Gastroesophageal sphincter (tissue), 4 donors: ENCODE measurements around the gene LMO4. TPM values are rescaled to one million over a fixed set of nuclear protein-coding genes. Genes with fewer than 3 reads are reported as not detected.

Source experiments
- ATAC-seq: fragments of 150-250 bp; one replicate; pipeline ENCODE4 v1.9.1; 2016; ENCODE audit warnings: mild to moderate bottlenecking, moderate library complexity
- H3K27ac ChIP-seq, 4 donors: fragments of 200-600 bp; sonication (generic) in 3 of 4; 1 replicate in 3 of 4; 2 replicates in 1 of 4; pipeline ENCODE4 v1.5.1; 2016 to 2019
- H3K27me3 ChIP-seq: fragments of 200-600 bp; sonication (generic); one replicate; pipeline ENCODE4 v1.5.1; 2019
- H3K36me3 ChIP-seq, 2 donors: fragments of 200-600 bp; sonication (generic); one replicate each; pipeline ENCODE4 v1.5.1; 2019; ENCODE audit warnings: control low read depth in 1 of 2
- H3K4me1 ChIP-seq, 3 donors: fragments of 200-600 bp; sonication (generic); 1 replicate in 2 of 3; 2 replicates in 1 of 3; pipeline ENCODE4 v1.5.1; 2016 to 2019; ENCODE audit warnings: control low read depth in 2 of 3
- H3K4me3 ChIP-seq, 2 donors: fragments of 200-600 bp; sonication (generic); one replicate each; pipeline ENCODE4 v1.5.1; 2019; ENCODE audit warnings: mild to moderate bottlenecking in 1 of 2, moderate library complexity in 1 of 2
- H3K9me3 ChIP-seq, 3 donors: fragments of 200-600 bp; sonication (generic); one replicate each; pipeline ENCODE4 v1.5.1; 2017 to 2019; ENCODE audit warnings: control low read depth in 2 of 3
- EP300 ChIP-seq: sonication (generic); formaldehyde crosslinking; IDR thresholded peaks from one replicate; pipeline ENCODE4 v1.6.1; 2017; ENCODE audit warnings: antibody characterized with exemption, mild to moderate bottlenecking
- POLR2A ChIP-seq, 2 donors: fragments of 450-650 bp; IDR thresholded peaks; one replicate each; pipeline ENCODE4 v1.6.1; 2017; ENCODE audit warnings: antibody characterized with exemption in 2 of 2, mild to moderate bottlenecking in 2 of 2, moderate library complexity in 1 of 2
- POLR2AphosphoS5 ChIP-seq: sonication (generic); formaldehyde crosslinking; IDR thresholded peaks from one replicate; pipeline ENCODE4 v1.6.1; 2017; ENCODE audit warnings: antibody characterized with exemption
- WGBS, 2 donors: methylation state at CpG; one replicate each; pipeline ENCODE4 v1.1.5; 2018; ENCODE audit warnings: low coverage in 1 of 2; 5-methylcytosine and 5-hydroxymethylcytosine counted together
- total RNA-seq, 4 donors: library from RNA; depleted of rRNA; stranded (reverse); fragments of >200 nt; gene quantifications; one replicate each; pipeline ENCODE4 v1.1.0, GENCODE V29; 2016
- TF ChIP-seq, protein P1 (sequence below), 4 experiments: fragments of 200-600 bp in 2 of 4; fragments of 450-650 bp in 2 of 4; sonication (generic) in 1 of 4; IDR thresholded peaks; one replicate each; pipeline ENCODE4 v1.5.1; 2017 to 2019; ENCODE audit warnings: antibody characterized with exemption in 4 of 4, mild to moderate bottlenecking in 2 of 4, moderate library complexity in 2 of 4

LMO4 gene
- total RNA-seq, 4 donors from 2014 or later: 44.7 to 166 (median 66.3) TPM

DNA sequence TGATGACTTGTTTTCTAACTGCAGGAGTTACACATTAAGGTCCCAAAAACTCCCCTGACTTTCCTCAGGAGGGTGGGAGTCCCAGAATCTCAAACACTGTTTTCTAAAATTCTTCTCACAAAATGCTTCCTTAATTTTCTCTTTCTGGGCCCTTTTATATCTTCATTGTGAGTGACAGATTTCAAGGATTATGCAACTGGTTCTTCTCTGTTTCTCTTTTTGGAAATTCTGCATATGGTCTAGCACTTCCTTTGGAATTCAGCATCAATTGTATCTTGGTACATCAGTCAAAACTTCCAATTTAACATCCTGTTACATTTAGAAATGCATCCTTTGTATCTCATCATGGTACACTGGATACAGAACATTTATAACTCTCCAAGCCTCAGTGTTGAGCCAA is 59.7 kb downstream of the LMO4 start:
- no peak for TF ChIP-seq EP300
- TF ChIP-seq POLR2A (IDR thresholded peaks at IDR 0.05): no peak
- no peak for TF ChIP-seq POLR2AphosphoS5
- TF ChIP-seq, protein P1, sequence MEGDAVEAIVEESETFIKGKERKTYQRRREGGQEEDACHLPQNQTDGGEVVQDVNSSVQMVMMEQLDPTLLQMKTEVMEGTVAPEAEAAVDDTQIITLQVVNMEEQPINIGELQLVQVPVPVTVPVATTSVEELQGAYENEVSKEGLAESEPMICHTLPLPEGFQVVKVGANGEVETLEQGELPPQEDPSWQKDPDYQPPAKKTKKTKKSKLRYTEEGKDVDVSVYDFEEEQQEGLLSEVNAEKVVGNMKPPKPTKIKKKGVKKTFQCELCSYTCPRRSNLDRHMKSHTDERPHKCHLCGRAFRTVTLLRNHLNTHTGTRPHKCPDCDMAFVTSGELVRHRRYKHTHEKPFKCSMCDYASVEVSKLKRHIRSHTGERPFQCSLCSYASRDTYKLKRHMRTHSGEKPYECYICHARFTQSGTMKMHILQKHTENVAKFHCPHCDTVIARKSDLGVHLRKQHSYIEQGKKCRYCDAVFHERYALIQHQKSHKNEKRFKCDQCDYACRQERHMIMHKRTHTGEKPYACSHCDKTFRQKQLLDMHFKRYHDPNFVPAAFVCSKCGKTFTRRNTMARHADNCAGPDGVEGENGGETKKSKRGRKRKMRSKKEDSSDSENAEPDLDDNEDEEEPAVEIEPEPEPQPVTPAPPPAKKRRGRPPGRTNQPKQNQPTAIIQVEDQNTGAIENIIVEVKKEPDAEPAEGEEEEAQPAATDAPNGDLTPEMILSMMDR (IDR thresholded peaks at IDR 0.05): no peak
- Histone ChIP-seq H3K4me1 (peaks cover 0 to 9% (median 0%) of the 10 kb centered on the region in 3 donors), H3K36me3 (no peaks in the 10 kb centered on the region), H3K9me3 (no peaks in the 10 kb centered on the region), H3K27ac (no peak overlapping the region), H3K4me3 (no peak overlapping the region), H3K27me3 (no peaks in the 10 kb centered on the region)
- no peak for ATAC-seq

DNA sequence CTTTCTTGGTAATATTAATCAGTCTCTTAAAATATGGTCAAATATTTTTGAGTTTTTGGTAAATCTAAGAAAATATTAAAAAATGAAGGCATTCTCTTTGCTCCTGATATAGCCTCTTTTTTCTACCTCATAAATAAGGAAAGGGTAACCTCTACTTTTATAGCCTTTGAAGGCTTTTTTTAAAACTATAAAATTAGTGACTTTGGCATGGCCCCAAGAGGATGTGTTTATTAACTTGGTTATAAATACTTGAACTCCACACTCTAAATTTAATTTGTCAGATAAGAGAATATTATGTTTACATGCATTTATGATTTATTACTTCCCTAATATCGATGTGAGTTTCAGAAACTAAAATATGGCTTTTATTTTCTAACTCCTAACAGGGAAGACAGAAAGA is 60.3 kb downstream of the LMO4 start:
- no peak overlapping the region for H3K4me3 ChIP-seq
- no peak overlapping the region for H3K27ac ChIP-seq
- no peak for TF ChIP-seq POLR2A (IDR thresholded peaks at IDR 0.05)
- H3K27me3 ChIP-seq: no peaks in the 10 kb centered on the region
- no peak for ATAC-seq
- no peaks in the 10 kb centered on the region for H3K36me3 ChIP-seq
- 6 to 13% methylated on average over 1 of the region's 1 CpG for WGBS, 2 donors
- no peaks in the 10 kb centered on the region for H3K9me3 ChIP-seq
- peaks cover 0 to 13% (median 0%) of the 10 kb centered on the region in 3 donors for H3K4me1 ChIP-seq

DNA sequence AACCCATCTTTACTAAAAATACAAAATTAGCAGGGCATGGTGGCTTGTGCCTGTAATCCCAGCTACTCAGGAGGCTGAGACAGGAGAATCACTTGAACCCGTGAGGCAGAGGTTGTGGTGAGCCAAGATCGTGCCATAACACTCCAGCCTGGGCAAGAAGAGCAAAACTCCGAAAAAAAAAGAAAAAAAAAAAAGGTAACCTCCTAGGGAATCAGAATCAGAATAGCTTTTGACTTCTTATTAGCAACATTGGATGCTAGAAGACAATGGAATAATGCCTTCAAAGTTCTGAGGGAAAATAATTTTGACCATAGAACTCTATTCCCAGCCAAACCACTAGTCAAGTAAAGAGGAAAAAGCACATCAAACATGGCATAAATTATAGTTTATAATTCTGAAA is 60.9 kb downstream of the LMO4 start:
- no peaks in the 10 kb centered on the region for H3K36me3 ChIP-seq
- no peaks in the 10 kb centered on the region for H3K9me3 ChIP-seq
- H3K27me3 ChIP-seq: no peaks in the 10 kb centered on the region
- H3K27ac ChIP-seq: no peak overlapping the region
- no peak overlapping the region for H3K4me3 ChIP-seq
- H3K4me1 ChIP-seq: peaks cover 0 to 13% (median 0%) of the 10 kb centered on the region in 3 donors
- no peak for ATAC-seq
- TF ChIP-seq POLR2A (IDR thresholded peaks at IDR 0.05) (no peak), EP300 (no peak), POLR2AphosphoS5 (no peak)
- TF ChIP-seq, protein P1 (IDR thresholded peaks at IDR 0.05): no peak
- WGBS, 2 donors: 80 to 88% methylated on average over 1 to 3 of the region's 3 CpGs

DNA sequence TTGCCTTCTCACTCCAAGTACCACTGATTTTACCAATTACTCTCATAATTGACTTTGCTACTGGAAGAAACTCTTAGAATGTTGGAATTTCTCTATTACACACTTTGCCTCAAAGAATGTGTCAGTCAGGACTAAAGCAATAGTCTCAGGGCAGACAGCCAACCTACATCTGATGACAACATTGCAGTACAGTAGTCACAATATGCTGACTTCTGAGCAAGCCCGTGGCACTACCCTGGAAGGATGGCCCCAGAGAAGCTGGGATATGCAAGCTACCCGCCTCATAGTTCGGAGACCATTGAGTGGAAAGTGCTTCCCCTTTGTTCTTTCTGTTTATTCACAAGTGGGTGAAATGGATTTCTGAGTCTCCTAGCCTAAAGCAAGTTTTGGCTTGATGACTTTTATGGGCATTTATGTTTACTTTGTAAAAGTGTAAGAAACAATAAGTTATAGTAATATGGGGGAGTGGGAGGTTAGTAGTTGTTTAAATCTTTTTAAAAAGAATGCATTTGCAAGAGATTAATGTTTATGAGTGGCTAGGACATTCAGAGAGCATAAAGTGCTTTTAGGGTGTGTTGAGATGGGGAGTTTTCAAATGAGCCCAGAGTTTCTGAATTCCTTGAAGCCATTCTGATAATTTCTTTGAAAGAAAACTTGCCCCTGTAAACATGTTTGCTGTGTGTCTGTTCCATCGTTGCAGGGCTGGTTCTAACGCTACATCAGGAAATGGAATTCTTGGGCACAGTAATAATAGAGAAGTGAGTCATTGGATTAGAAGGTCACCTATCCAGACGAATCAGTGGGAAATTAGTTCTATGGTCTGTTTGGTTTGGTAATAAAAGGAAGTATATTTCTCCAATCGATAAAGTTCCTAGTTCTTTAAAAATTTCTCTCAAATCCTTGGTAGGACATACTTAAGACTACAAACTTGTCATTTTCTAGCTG is 63.8 kb downstream of the LMO4 start:
- H3K4me3 ChIP-seq: no peak overlapping the region
- H3K36me3 ChIP-seq: no peaks in the 10 kb centered on the region
- H3K27me3 ChIP-seq: no peaks in the 10 kb centered on the region
- no peak overlapping the region for H3K27ac ChIP-seq
- H3K9me3 ChIP-seq: no peaks in the 10 kb centered on the region
- peaks cover 0 to 13% (median 0%) of the 10 kb centered on the region in 3 donors for H3K4me1 ChIP-seq
- 63 to 75% methylated on average over 6 to 7 of the region's 7 CpGs for WGBS, 2 donors
- no peak for ATAC-seq
- no peak for TF ChIP-seq POLR2AphosphoS5
- TF ChIP-seq POLR2A (IDR thresholded peaks at IDR 0.05): no peak
- TF ChIP-seq, protein P1 (IDR thresholded peaks at IDR 0.05): no peak
- no peak for TF ChIP-seq EP300

DNA sequence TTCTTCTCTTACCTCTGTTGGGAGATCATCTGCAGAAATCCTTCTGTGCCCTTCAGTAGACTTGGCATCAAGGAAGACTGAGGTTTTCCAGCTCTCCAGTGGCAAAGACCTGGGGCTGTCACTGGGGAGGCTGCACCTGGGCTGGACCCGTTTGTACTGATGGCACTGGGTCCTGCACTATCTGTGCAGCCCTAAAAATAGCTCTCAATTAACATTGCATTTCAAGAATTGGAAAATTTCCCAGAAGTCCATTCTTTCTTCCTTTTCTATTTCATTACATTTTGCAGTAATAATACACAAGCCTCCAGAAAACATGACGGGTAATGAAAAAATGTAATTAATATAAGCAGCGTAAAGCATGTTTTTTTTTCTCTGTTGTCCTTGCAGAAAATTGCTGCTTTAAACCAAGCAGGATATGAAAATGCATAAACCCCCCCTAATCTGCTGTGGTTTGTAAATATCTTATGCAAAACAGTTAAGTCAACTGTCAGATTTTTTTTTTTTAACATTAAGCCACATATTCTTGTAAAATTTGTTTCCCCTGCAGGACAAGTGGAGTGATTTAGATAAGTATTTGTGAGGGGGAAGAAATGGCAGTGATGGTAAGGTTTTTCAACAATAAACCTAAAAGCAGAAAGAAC is 64.9 kb downstream of the LMO4 start:
- Histone ChIP-seq H3K9me3 (no peaks in the 10 kb centered on the region), H3K27ac (no peak overlapping the region), H3K4me3 (no peak overlapping the region), H3K4me1 (peaks cover 0 to 13% (median 0%) of the 10 kb centered on the region in 3 donors), H3K36me3 (no peaks in the 10 kb centered on the region), H3K27me3 (no peaks in the 10 kb centered on the region)
- WGBS, 2 donors: 13 to 38% methylated on average over 2 of the region's 3 CpGs
- ATAC-seq: no peak
- TF ChIP-seq POLR2A (IDR thresholded peaks at IDR 0.05): no peak

DNA sequence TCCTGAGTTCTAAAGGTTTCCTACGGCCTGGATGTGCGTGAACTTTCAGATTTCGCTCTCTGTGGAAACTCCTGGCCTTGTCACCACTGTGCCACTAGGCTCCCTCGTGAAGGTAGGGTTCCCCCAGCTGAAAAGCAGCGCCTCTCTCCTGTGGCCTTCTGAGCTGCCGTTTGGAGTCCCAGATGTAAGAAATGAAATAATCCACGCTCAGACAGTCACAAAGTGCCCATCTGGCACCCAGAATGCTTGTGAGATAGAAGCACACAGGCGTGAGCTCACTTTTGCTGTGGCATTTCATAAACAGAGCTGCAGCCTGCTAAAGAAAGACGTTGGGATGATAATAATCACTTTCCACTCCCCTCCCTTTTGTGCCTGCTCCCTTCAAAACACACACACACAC is 65.8 kb downstream of the LMO4 start:
- H3K4me3 ChIP-seq: no peak overlapping the region
- no peak overlapping the region for H3K27ac ChIP-seq
- no peak for ATAC-seq
- H3K27me3 ChIP-seq: no peaks in the 10 kb centered on the region
- H3K4me1 ChIP-seq: peaks cover 0 to 13% (median 0%) of the 10 kb centered on the region in 3 donors
- TF ChIP-seq EP300: no peak
- TF ChIP-seq POLR2A (IDR thresholded peaks at IDR 0.05): no peak
- TF ChIP-seq, protein P1 (IDR thresholded peaks at IDR 0.05): no peak
- no peak for TF ChIP-seq POLR2AphosphoS5
- no peaks in the 10 kb centered on the region for H3K9me3 ChIP-seq
- H3K36me3 ChIP-seq: no peaks in the 10 kb centered on the region
- WGBS, 2 donors: 73 to 91% methylated on average over 3 to 6 of the region's 9 CpGs
